ENCODE results near the gene C5orf58. TPM values are rescaled to one million over a fixed set of nuclear protein-coding genes. Genes with fewer than 3 reads are reported as not detected.

Gene C5orf58
- total and polyA plus RNA-seq, 7 donors = not detected

GRCh38 chr5:170277867-170278281 is 45.1 kb downstream of the C5orf58 start:
- intact Hi-C loops (cut with DNase I) = loop anchor here in 1 of 2 donors (5.0 kb wide), 1 partner anchor 854 kb away; no protein-coding TSS in a partner anchor
- DNase-seq (no peak), ATAC-seq (no peak)
- TF ChIP-seq CTCF (IDR thresholded peaks at IDR 0.05) = no peak
- H3K9me3 ChIP-seq = no peaks in the 10 kb centered on the region
- H3K27me3 ChIP-seq (ENCODE audit: insufficient read depth in 3 of 3, low read length in 2 of 3) = no peaks in the 10 kb centered on the region
- no peak overlapping the region for H3K27ac ChIP-seq
- WGBS, 3 donors = 52 to 69% (median 64%) methylated on average over 6 of the region's 6 CpGs
- no peaks in the 10 kb centered on the region for H3K36me3 ChIP-seq (ENCODE audit: insufficient read depth in 1 of 2, low read depth in 1 of 2)
- H3K4me1 ChIP-seq = no peaks in the 10 kb centered on the region
- H3K4me3 ChIP-seq = no peak overlapping the region

GRCh38 chr5:170278611-170279458 is 46.0 kb downstream of the C5orf58 start:
- no peaks in the 10 kb centered on the region for H3K36me3 ChIP-seq (ENCODE audit: insufficient read depth in 1 of 2, low read depth in 1 of 2)
- no peak overlapping the region for H3K27ac ChIP-seq
- H3K4me3 ChIP-seq = no peak overlapping the region
- DNase-seq (peak in 1 of 2 donors; percentile 62), ATAC-seq (peak in 2 of 4 donors; percentile 33 to 38)
- H3K4me1 ChIP-seq = no peaks in the 10 kb centered on the region
- 66 to 70% (median 68%) methylated on average over 9 of the region's 9 CpGs for WGBS, 3 donors
- no peak for TF ChIP-seq CTCF (IDR thresholded peaks at IDR 0.05)
- H3K9me3 ChIP-seq = no peaks in the 10 kb centered on the region
- H3K27me3 ChIP-seq (ENCODE audit: insufficient read depth in 3 of 3, low read length in 2 of 3) = no peaks in the 10 kb centered on the region
- intact Hi-C loops (cut with DNase I) = loop anchor here in 1 of 2 donors (5.0 kb wide), 1 partner anchor 853 kb away; no protein-coding TSS in a partner anchor

GRCh38 chr5:170279459-170279817 is 46.7 kb downstream of the C5orf58 start:
- Histone ChIP-seq H3K4me3 (no peak overlapping the region), H3K27ac (no peak overlapping the region), H3K4me1 (no peaks in the 10 kb centered on the region), H3K27me3 (ENCODE audit: insufficient read depth in 3 of 3, low read length in 2 of 3) (no peaks in the 10 kb centered on the region), H3K9me3 (no peaks in the 10 kb centered on the region), H3K36me3 (ENCODE audit: insufficient read depth in 1 of 2, low read depth in 1 of 2) (no peaks in the 10 kb centered on the region)
- TF ChIP-seq CTCF (IDR thresholded peaks at IDR 0.05) = no peak
- DNase-seq = no peak
- WGBS, 3 donors = 89 to 91% (median 89%) methylated on average over 4 of the region's 4 CpGs
- no peak for ATAC-seq
- intact Hi-C loops (cut with DNase I) = loop anchor here in 1 of 2 donors (5.0 kb wide), 1 partner anchor 853 kb away; no protein-coding TSS in a partner anchor

GRCh38 chr5:170280011-170280493 is 47.3 kb downstream of the C5orf58 start:
- H3K4me3 ChIP-seq = no peak overlapping the region
- H3K27me3 ChIP-seq (ENCODE audit: insufficient read depth in 3 of 3, low read length in 2 of 3) = no peaks in the 10 kb centered on the region
- H3K27ac ChIP-seq = no peak overlapping the region
- no peaks in the 10 kb centered on the region for H3K36me3 ChIP-seq (ENCODE audit: insufficient read depth in 1 of 2, low read depth in 1 of 2)
- ATAC-seq (peak in 3 of 4 donors; percentile 44 to 55 (median 52)), DNase-seq (peak in 1 of 2 donors; percentile 63)
- intact Hi-C loops (cut with DNase I) = no loop called here
- no peaks in the 10 kb centered on the region for H3K4me1 ChIP-seq
- H3K9me3 ChIP-seq = peaks cover 1% of the 10 kb centered on the region
- no peak for TF ChIP-seq CTCF (IDR thresholded peaks at IDR 0.05)
- WGBS, 3 donors = 29 to 49% (median 40%) methylated on average over 6 of the region's 6 CpGs

Measured in psoas muscle (tissue), 8 donors.